T-helper 2 cell treated with Interferon-gamma antibody and Interleukin-4, amounts not matched to agents 100 ng/mL and 5 ng/mL, for 36 hours (primary cell): ENCODE measurements around the gene FOXP1. TPM values are rescaled to one million over a fixed set of nuclear protein-coding genes. Genes with fewer than 3 reads are reported as not detected.

Experiments
- intact Hi-C: fragments of 100-400 bp; cut with micrococcal nuclease; formaldehyde crosslinking; loops from one replicate; pipeline ENCODE4 v1.15.1; 2023
- total RNA-seq: library from RNA; stranded (reverse); gene quantifications from 2 replicates; pipeline ENCODE4 v1.2.3, GENCODE V29; 2022

FOXP1 gene
- total RNA-seq, 1 donor from 2014 or later = 113 TPM

DNA sequence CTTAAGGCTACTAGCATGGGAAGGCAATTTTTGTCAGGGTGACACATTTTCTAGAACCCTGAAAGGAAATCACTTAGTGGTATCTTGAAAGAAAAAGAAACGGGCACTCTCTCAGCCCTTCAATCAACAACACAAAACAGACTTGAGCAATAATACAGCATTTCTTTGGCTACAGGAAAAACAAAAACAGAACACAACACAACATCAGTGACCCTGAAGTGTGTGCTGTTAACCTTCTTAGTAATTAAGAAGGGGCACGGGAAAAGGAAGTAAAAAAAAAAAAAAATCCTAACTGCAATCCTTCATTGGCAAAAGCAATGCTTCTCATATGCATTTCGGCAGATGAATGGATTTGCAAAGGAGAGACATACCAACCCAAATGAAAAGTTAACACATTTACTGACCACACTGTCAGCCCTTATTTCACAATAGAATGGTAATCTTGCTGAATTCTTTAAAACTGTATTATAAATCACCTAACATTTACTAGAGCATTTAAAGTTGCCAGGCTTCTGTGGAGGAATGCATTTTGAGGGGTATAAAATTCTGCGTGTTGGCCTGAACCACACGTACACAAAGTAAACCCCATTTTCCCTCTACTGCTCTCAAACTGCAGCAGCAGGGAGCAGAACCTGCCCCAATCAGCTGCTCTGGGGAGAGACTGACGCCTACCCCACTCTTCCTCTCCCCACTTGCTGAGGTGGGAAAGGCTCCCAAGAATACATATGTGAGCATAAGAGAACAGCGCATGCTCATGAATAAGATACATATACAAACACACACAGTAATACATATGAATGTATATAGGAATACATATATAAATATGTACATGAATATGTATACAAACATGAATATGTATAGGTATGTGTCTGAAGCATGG, 198.5 kb downstream of the FOXP1 start:
- intact Hi-C loops = no loop called here

DNA sequence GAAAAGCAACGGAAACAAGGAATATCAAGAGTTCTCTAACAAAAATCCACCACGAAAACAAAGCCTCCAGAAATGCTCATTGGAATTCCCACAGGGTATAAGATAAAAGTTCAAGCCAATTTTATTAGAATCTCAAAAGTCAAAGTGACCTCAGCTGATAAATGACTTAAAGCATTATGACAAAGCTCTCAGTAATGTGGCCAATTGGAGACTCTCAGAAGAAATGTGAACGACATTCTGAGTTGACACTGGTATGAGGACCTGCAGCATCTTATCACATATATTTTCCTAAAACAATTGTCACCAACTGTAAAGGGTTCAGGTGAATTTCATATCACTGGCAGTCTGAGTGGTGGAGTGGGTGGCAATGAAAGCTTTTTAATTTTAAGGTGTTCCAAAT, 199.1 kb downstream of the FOXP1 start:
- intact Hi-C loops = no loop called here

DNA sequence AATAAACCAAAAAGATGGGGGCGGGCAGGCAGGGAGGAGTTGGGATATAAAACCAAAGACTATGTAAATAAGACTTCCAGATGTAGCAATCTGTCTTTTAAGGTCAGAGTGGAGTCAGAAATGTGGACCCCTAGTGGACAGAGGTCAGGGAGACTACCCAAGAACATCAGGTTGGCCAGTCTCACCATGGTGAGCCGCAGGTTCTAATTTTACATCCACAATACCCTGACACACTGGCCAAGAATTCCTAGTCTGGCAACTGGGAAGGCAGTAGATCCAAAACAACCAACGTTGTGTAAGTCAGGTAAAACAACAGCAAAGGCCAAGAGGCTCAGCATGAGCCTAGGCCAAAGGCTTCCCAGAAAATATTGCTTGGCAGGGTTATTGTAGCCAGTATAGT, 203.4 kb downstream of the FOXP1 start:
- intact Hi-C loops = no loop called here

DNA sequence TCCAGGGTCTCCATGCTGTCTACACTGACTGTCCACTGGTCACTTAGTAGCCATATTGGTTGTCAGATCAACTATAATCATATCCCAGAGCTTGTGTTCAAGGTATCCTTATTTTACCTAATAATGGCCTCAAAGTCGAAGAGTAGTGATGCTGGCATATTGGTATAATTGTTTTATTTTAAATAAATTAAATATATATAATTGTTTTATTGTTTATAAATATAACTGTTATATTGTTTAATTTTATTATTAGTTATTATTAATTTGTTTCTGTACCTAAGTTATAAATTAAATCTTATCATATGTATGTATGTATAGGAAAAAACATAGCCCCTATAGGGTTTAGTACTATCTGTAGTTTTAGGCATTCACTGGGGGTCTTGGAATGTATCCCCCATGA, 205.0 kb downstream of the FOXP1 start:
- intact Hi-C loops = no loop called here

DNA sequence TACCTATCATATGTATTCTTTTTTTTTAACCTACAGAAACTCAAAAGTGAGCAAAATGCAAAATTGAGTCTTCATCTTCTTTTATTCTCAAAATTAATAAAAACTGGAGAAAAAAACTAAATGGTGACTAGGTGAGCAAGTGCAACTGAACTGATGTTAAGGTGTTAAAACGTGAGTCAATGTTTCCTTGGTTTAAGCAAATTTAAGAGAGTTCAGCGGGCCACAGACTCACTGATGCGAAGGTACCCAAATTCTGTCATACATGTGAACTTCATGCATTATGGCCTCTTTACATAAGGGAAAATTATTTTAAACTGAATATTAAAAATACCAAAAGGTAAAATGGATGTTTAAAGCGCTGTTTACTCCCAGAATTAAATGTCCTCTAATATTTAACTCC, 206.6 kb downstream of the FOXP1 start:
- intact Hi-C loops = no loop called here

DNA sequence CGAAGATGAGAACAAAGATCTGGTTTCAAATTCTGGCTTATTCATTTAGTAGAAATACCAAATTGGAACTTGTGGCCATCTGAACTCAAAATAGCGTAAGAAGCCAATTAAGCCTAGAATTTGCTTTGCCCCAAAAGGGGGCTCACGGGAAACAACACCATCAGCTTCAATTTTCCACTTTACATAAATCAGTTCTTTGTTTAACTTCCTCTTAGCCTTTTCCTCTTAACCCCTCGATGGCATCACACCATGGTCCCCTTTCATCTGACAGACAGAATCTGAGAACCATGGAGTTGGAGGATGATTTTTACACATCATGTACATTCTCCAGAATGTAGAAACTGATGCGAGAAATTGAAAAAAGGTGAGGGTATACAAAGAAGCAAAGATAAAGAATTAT, 207.0 kb downstream of the FOXP1 start:
- intact Hi-C loops = no loop called here

DNA sequence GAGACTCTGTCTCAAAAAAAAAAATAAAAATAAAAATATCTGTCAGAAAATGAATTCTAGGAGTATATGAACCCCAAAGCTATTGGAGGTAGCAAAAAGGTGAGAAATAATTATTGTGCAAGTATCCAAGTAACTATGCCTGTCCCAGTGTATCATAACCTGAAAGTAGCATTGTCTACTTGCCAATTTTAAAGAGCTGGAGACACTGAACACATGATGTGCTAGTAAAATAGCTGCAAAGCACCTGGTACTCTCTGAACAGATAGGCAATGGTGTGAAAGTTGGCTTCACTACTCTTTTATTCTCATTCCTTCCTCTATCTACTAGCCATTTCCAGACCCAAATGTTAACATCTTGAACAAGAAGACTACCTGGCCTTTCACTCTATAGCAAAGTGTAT, 208.9 kb downstream of the FOXP1 start:
- intact Hi-C loops = no loop called here

DNA sequence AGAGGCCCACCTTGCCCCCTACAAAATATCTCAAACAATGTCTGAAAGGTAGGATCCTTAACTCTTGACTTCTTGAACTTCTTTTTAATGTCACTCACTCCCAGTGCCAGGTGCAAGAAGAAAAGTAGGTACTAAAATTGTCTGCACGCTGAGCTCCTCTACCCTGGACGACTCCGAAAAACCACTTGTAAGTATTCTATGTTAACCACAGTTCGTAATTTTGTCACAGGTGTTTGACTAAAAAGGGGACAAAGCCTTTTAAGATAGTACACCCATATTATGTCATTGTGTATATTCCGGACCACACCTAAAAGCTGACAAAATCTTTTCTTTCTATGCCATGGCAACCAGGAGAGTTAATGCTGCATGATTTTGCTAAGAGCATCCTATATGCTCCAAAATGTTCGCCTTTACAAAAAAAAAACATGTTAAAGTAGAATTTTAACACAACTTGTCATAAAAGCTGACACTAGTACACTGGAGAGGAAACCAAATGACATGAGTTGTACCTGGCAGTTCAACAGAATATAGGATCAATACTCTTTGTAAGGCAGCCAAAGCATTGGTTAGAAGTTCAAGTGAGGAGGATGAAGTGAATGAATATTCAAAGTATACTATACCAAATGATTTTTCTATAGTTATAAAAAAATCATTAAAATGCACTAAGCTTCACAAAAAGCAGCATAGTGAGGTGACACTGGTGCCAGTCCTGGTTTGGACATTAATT, 210.5 kb downstream of the FOXP1 start:
- intact Hi-C loops = no loop called here

DNA sequence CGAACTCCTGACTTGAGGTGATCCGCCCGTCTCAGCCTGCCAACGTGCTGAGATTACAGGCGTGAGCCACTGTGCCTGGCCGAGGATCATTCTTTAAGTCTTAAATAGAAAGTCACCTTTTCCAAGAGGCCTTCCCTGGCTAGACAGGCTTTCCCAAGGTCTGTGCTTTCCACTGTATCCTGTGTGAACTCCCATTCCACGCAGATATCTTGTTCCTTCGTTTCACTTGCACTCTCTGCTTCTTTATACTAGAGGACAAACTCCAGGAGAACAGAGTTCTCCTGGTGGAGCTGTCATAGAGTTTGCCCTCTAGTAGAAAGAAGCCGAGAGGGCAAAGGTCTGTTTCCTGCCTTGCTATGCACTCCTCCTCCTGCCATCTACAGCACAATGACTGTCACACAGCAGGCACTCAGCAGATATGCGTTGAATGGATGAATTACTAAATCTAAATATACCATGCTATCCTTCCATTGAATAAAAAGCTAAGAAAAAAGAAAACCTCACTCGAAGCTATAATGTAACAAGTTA, 211.2 kb downstream of the FOXP1 start:
- intact Hi-C loops = no loop called here

DNA sequence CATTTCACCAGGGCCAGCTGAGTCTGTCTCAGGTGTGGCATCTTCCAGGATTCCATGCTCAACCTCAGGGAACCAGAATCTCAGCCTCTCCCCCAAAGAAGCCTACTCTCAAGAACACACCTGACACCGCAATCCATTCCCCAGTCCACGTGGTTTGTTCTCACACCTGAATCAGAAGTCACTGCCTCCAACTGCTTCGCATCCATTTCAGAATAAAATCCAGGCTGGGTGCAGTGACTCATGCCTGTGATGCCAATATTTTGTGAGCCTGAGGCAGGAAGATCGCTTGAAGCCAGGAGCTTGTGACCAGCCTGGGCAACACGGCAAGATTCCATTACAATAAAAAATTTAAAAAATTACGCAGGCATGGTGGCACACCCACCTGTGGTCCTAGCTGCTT, 212.2 kb downstream of the FOXP1 start:
- intact Hi-C loops = no loop called here

DNA sequence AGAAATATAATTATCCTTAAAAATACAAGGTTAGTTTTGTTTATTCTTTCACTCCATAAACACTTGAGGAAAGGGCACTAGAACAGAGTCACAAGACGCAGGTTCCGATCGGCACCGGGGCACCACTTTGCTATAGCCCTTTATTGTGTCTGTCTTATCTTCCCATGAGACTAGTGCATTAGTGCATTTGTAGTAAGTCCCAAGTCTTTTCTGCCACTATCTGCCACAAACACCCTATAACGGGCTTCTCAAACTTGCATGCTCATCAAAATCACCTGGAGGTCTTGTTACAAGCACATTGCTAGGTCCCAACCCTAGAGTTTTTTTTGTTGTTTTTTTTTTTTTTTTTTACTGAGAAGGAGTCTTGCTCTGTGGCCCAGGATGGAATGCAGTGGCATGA, 213.1 kb downstream of the FOXP1 start:
- intact Hi-C loops = no loop called here

DNA sequence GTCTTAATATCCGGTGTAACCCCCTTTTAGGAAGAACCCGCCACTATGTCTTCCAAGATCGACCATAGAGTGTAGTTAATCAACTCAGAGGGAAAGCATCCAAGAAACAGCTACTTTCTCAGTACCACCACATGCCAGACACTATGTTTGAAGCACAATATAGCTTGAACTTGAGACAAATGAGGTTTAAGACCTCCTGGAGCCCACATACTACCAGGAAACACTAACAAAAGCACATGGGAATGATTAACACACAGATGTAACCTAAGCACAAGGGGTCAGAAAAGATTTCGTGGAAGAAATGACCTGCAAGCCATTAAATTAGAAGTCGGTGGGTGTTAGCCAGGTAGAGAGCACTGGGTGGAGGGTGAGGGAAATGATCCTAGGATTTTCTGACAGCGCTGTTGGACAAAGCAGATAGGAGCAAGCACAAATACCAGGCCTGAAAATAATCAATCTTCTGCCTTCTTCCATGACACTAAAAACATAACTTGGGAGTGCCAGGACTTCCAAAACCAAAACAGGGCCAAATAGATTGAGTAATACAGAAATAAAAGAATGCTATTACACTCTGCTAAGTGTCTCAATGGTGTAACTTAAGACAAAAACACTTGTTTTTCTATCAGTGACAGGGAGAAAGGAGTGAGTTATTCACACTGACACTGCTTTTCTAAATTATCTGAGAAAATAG, 213.7 kb downstream of the FOXP1 start:
- intact Hi-C loops = no loop called here

DNA sequence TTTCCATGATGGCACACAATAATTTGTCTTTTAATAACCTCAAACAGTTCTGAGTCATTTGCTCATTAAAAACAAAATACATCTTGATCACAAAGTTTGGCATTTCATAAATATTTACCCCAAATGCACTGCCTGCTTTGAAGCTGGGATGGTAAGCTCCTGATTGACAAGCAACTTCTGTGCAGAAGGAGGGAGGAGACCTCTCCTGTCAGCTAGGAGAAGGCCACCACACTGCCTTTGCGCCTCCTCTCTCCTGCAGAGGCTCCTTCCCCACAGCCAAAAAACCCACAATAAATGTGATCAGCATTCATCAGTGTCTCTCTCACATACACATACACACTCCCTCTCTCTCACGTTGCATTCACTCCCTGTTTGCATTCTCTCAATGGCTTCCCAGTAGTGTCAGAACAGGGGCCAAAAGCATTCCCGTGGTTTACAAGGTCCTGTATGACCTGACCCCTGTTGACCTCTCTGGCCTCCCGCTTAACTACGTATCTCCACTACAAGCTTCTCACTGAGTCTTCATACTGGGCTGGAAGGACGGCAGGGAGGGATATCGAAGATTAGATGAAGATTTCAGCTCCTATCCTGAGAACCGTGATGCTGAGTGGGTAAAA, 216.4 kb downstream of the FOXP1 start:
- intact Hi-C loops = no loop called here

DNA sequence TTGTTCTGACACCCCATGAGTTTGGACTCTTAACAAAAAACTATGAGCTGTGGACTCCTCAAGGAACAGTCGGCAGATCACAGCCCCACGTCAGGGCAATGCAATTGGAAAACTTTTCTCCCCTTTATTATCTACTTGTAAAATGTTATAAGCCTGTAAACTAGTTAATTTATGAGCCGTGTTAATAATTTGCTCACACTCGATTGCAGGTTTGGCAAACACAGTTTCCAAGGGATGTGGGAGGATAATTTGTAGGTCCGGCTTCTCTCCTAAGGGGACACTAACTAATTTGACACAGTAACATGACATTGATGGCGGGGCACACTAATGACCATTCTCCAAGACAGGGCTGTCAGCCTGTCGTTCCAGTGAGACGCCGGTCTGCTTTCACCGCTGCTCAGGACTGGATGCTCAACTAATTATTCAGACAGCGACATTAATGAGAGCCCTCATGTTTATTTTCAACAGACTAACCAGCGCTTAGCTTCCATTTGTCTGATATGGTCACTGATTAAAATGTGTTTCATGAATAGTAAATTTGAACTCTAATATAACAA, 222.1 kb downstream of the FOXP1 start:
- intact Hi-C loops = loop anchor here (2.0 to 5.0 kb wide), 2 partner anchors 29 to 54 kb away; no protein-coding TSS in a partner anchor

DNA sequence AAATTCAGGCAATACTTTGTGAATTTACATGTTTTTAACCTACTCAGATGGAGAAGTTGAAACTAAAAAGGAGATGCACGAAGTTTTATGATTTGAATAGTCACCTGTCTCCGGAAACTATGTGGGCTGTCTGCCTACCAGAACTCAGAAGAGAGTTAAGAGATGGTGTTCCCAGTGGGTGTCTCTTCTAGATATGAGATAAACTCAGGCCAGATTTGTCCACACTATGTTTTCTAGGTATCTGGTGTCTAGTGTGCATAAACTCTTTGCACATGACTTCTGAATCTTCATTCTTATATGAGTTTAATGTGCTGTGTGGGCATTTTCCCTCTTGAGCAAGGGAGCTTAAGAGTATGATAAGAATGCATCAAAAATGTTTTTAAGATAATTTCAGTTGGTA, 222.8 kb downstream of the FOXP1 start:
- intact Hi-C loops = loop anchor here (2.0 to 5.0 kb wide), 2 partner anchors 30 to 53 kb away; no protein-coding TSS in a partner anchor

DNA sequence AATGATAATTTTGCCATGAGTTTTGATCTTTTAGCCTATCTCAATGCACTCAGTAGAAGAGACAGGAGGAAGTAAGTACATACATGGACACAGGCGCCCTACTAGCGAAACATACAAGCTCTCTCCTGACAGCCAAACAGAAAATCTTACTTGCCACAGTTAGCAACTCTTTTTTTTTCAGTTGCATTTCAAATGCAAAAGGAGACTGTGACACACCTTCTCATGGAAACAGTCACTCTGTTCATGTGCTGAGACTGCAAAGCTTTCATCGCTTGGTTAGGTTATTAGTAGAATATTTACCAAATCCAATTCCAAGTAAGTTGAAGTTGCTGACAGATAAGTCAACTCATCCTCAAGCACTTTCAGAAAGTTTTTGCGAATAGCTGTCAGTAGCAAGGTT, 223.3 kb downstream of the FOXP1 start:
- intact Hi-C loops = loop anchor here (2.0 to 5.0 kb wide), 2 partner anchors 31 to 53 kb away; no protein-coding TSS in a partner anchor

DNA sequence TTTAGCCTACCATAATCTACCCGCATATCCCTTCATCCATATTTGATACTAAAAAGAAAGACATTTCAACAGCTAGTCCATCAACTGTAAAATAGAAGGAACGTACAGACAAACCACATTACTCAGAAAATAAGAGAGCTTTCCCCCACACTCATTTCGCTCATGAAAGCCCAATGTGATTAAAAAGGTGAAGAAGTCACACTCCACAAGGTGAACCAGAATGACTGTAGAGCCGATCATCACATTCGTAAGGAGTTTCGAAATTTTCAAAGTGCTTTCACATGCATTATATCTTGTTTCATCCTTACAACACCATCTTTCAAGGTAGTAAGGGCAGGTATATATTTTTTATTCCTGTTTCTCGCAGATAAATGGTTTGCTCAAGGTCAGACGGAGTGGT, 225.3 kb downstream of the FOXP1 start:
- intact Hi-C loops = no loop called here

DNA sequence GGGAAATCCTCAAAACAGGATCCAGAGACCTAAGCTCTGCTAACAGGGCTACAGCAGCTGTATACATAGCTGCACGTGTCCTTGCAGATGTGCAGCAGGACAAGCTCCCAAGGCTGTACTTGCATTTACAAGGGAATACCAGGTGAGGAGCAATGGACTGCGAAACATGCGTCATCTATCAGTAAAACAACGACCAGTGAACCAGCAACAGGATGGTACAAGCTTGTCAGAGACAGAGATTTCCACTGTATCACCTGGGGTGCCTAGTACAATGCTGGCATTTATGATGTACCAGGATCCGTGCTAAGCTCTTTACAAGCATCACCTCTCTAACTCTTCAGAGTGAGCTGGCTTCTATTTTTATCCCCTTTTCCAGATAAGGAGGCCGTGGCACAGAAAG, 227.3 kb downstream of the FOXP1 start:
- intact Hi-C loops = no loop called here

DNA sequence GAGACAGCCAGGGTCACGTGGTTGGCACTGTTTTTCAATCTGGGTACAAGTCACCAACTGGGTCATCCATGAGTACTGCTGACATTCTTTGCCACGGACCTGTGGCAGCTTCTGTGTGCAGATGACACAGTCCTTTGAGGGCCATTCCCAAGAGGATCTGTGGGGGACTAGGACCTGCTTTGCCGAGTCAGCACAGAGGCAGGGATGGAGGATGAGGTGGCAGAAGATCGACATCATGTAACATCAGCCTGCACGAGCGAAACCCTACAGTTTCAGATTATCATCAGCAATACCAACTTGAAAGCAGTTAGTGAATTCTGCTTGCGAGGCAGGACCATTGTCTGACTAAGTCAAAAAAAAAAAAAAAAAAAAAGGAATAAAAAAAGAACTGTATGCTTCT, 227.7 kb downstream of the FOXP1 start:
- intact Hi-C loops = no loop called here

DNA sequence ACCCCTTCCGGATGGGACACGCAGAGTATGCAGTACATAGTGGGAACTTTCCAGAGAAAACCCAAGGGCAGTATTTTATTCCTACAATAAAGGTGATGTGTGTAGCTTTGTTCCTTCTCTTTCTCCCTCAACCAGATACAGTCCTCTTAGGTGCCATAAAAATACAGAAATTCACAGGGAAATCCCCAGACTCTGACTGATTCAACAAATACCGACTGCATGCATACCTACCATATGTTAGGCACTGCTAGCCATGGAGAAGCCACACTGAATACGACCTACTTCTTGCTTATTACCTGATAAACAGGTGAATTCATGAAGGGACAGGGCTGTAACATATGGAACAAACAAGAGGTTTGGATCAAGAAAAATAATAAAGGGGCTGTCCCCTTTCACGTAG, 228.5 kb downstream of the FOXP1 start:
- intact Hi-C loops = no loop called here
